Medulla oblongata (tissue), 1 donor: Measurements from ENCODE around the gene LRGUK.
"Not testable (repeated sequence)": the region's sequence is repeated elsewhere in the genome, so short reads cannot be mapped to it uniquely, and the experiment has no call there.

Experiments
- DNase-seq: peaks from one replicate; pipeline ENCODE4 v3.0.0-alpha.2; 2015; ENCODE audit errors: extremely low spot score

Gene LRGUK

GRCh38 chr7:134246761-134247160 lies 119.6 kb downstream of the LRGUK start:
- DNase-seq = no peak

GRCh38 chr7:134248196-134248595 lies 121.1 kb downstream of the LRGUK start:
- DNase-seq = no peak

- DNase-seq = no peak
These were observed 127.2 kb downstream of the LRGUK start for GRCh38 chr7:134254311-134254710.

- DNase-seq = no peak
These were observed 128.7 kb downstream of the LRGUK start for GRCh38 chr7:134255814-134256213.

- no peak for DNase-seq
These were observed 135.2 kb downstream of the LRGUK start for GRCh38 chr7:134262322-134262721.

GRCh38 chr7:134276951-134277350 lies 149.8 kb downstream of the LRGUK start:
- no peak for DNase-seq

GRCh38 chr7:134278502-134279153 lies 151.5 kb downstream of the LRGUK start:
- no peak for DNase-seq

- DNase-seq = no peak
These were observed 152.2 kb downstream of the LRGUK start for GRCh38 chr7:134279336-134279735.

- no peak for DNase-seq
These were observed 152.8 kb downstream of the LRGUK start for GRCh38 chr7:134279898-134280297.

GRCh38 chr7:134280508-134280907 lies 153.4 kb downstream of the LRGUK start:
- no peak for DNase-seq

GRCh38 chr7:134284011-134284410 lies 156.9 kb downstream of the LRGUK start:
- DNase-seq = no peak

GRCh38 chr7:134284952-134285351 lies 157.8 kb downstream of the LRGUK start:
- no peak for DNase-seq

GRCh38 chr7:134287916-134288659 lies 160.9 kb downstream of the LRGUK start:
- DNase-seq = no peak

GRCh38 chr7:134289423-134289822 lies 162.3 kb downstream of the LRGUK start:
- DNase-seq = no peak

GRCh38 chr7:134289841-134290240 lies 162.7 kb downstream of the LRGUK start:
- DNase-seq = no peak

GRCh38 chr7:134290286-134290685 lies 163.1 kb downstream of the LRGUK start:
- no peak for DNase-seq

GRCh38 chr7:134293002-134293740 lies 166.0 kb downstream of the LRGUK start:
- peak; percentile 80 for DNase-seq

GRCh38 chr7:134295982-134296381 lies 168.8 kb downstream of the LRGUK start:
- not testable (repeated sequence) for DNase-seq

GRCh38 chr7:134297489-134297888 lies 170.3 kb downstream of the LRGUK start:
- no peak for DNase-seq

- peak; percentile 92 for DNase-seq
These were observed 172.0 kb downstream of the LRGUK start for GRCh38 chr7:134298902-134299683.

GRCh38 chr7:134300988-134301387 lies 173.8 kb downstream of the LRGUK start:
- DNase-seq = peak; percentile 52

GRCh38 chr7:134301592-134301991 lies 174.5 kb downstream of the LRGUK start:
- no peak for DNase-seq
